Lower leg skin (tissue), 3 donors: ENCODE measurements around the gene MNS1.

ENCODE experiments used
- CTCF ChIP-seq, 3 donors: fragments of 450-650 bp; IDR thresholded peaks; one replicate each; pipeline ENCODE4 v1.5.1; 2016; ENCODE audit warnings: antibody characterized with exemption in 3 of 3, mild to moderate bottlenecking in 3 of 3, moderate library complexity in 2 of 3
- POLR2A ChIP-seq, 2 donors: fragments of 450-650 bp; IDR thresholded peaks; one replicate each; pipeline ENCODE4 v1.6.1; 2016 to 2017; ENCODE audit warnings: antibody characterized with exemption in 2 of 2, mild to moderate bottlenecking in 1 of 2, moderate library complexity in 1 of 2

GRCh38 chr15:56454836-56455235, 10.1 kb downstream of the MNS1 start:
- TF ChIP-seq POLR2A (IDR thresholded peaks at IDR 0.05) (no peak), CTCF (IDR thresholded peaks at IDR 0.05) (no peak)
